Keratinocyte (primary cell): ENCODE results near the gene LSM14A. TPM values are rescaled to one million over a fixed set of nuclear protein-coding genes. Genes with fewer than 3 reads are reported as not detected.

Source experiments
- DNase-seq: peaks from one replicate; pipeline ENCODE4 v3.0.0-alpha.2; 2011; ENCODE audit warnings: low read depth, missing footprints, low spot score
- FAIRE-seq: peaks from 2 replicates; lab custom pipeline; 2011; peaks lifted over from hg19 to GRCh38; lab: Jason Lieb, UNC
- H2AFZ ChIP-seq: 2 replicates; pipeline ENCODE4 v1.6.0; 2012; ENCODE audit warnings: low read length, control low read depth, inconsistent platforms; ENCODE audit not compliant: control insufficient read depth
- H3K27ac ChIP-seq: 2 replicates; pipeline ENCODE4 v1.5.1; 2011; ENCODE audit warnings: low read length; ENCODE audit not compliant: control insufficient read depth, insufficient read depth
- H3K27me3 ChIP-seq: 3 replicates; pipeline ENCODE4 v1.6.0; 2011; ENCODE audit warnings: low read length; ENCODE audit not compliant: control insufficient read depth, insufficient read depth; ENCODE audit errors: extremely low read depth
- H3K36me3 ChIP-seq, 2 experiments: 2 replicates in 1 of 2; 3 replicates in 1 of 2; pipeline ENCODE4 v1.5.1; 2011; ENCODE audit warnings: low read length in 2 of 2, mild to moderate bottlenecking in 1 of 2; ENCODE audit not compliant: control insufficient read depth in 2 of 2, insufficient read depth in 2 of 2; ENCODE audit errors: extremely low read depth in 1 of 2
- H3K4me1 ChIP-seq: 3 replicates; pipeline ENCODE4 v1.5.1; 2011; ENCODE audit warnings: low read length; ENCODE audit not compliant: control insufficient read depth, insufficient read depth; ENCODE audit errors: extremely low read depth
- H3K4me2 ChIP-seq: 3 replicates; pipeline ENCODE4 v1.6.0; 2011; ENCODE audit warnings: low read depth, low read length; ENCODE audit not compliant: control insufficient read depth, insufficient read depth; ENCODE audit errors: extremely low read depth
- H3K4me3 ChIP-seq, 3 experiments: fragments of 200-600 bp in 1 of 3; sonication (generic) in 1 of 3; 2 replicates in 2 of 3; 3 replicates in 1 of 3; pipeline ENCODE4 v1.5.1; 2011 to 2016; ENCODE audit warnings: low read length in 3 of 3, mild to moderate bottlenecking in 3 of 3, control low read depth in 2 of 3, inconsistent platforms in 1 of 3, low read depth in 1 of 3, mixed read lengths in 1 of 3, mixed run types in 1 of 3, moderate library complexity in 1 of 3; ENCODE audit not compliant: control insufficient read depth in 2 of 3, insufficient read depth in 2 of 3; ENCODE audit errors: extremely low read depth in 1 of 3
- H3K79me2 ChIP-seq: 2 replicates; pipeline ENCODE4 v1.6.0; 2012; ENCODE audit warnings: low read length; ENCODE audit not compliant: control insufficient read depth, insufficient read depth
- H3K9ac ChIP-seq: 3 replicates; pipeline ENCODE4 v1.6.0; 2011; ENCODE audit warnings: low read length; ENCODE audit not compliant: control insufficient read depth, insufficient read depth; ENCODE audit errors: extremely low read depth
- H3K9me1 ChIP-seq: 3 replicates; pipeline ENCODE4 v1.6.0; 2011; ENCODE audit warnings: low read length; ENCODE audit not compliant: control insufficient read depth, insufficient read depth; ENCODE audit errors: extremely low read depth
- H3K9me3 ChIP-seq: 2 replicates; pipeline ENCODE4 v1.5.1; 2012; ENCODE audit warnings: low read depth, low read length; ENCODE audit not compliant: control insufficient read depth
- H4K20me1 ChIP-seq: 3 replicates; pipeline ENCODE4 v1.6.0; 2011; ENCODE audit warnings: low read length; ENCODE audit not compliant: control insufficient read depth, insufficient read depth; ENCODE audit errors: extremely low read depth
- CTCF ChIP-seq, 3 experiments: IDR thresholded peaks in 1 of 3; conservative IDR thresholded peaks in 1 of 3; optimal IDR thresholded peaks in 1 of 3; 2 replicates in 2 of 3; 3 replicates in 1 of 3; pipeline versions ENCODE3 to v1.5.1; 2011; ENCODE audit warnings: low read length in 3 of 3, mild to moderate bottlenecking in 3 of 3, moderate library complexity in 2 of 3, control low read depth in 1 of 3, inconsistent platforms in 1 of 3; ENCODE audit not compliant: insufficient read depth in 2 of 3; ENCODE audit errors: extremely low read depth in 1 of 3
- EZH2 ChIP-seq: IDR thresholded peaks from one replicate; pipeline ENCODE4 v1.6.1; 2012; ENCODE audit warnings: inconsistent platforms, mild to moderate bottlenecking, low read length, moderate library complexity
- dilution Hi-C: fragments of 300-500 bp; cut with MboI; formaldehyde crosslinking; loops from one replicate; pipeline ENCODE4 v1.7.0; 2020; ENCODE audit warnings: low sequenced_read_pairs; ENCODE audit not compliant: extremely low pct_ligation_motif_present
- polyA plus RNA-seq, 5 experiments: library from polyadenylated mRNA; depleted of rRNA in 3 of 5; stranded (reverse) in 3 of 5; stranded (forward) in 1 of 5; unstranded in 1 of 5; fragments of >200 nt; gene quantifications; 1 replicate in 1 of 5; 2 replicates in 3 of 5; 3 replicates in 1 of 5; pipeline versions ENCODE4 v1.2.1 to v1.2.3, GENCODE V29; 2011 to 2012; ENCODE audit warnings: missing spikeins in 2 of 5, low read depth in 1 of 5, low replicate concordance in 1 of 5

Gene LSM14A
- polyA plus RNA-seq, 1 donor (not counting 4 experiments of a cell fraction or from before 2014, with no cell fraction given): 103 TPM

DNA sequence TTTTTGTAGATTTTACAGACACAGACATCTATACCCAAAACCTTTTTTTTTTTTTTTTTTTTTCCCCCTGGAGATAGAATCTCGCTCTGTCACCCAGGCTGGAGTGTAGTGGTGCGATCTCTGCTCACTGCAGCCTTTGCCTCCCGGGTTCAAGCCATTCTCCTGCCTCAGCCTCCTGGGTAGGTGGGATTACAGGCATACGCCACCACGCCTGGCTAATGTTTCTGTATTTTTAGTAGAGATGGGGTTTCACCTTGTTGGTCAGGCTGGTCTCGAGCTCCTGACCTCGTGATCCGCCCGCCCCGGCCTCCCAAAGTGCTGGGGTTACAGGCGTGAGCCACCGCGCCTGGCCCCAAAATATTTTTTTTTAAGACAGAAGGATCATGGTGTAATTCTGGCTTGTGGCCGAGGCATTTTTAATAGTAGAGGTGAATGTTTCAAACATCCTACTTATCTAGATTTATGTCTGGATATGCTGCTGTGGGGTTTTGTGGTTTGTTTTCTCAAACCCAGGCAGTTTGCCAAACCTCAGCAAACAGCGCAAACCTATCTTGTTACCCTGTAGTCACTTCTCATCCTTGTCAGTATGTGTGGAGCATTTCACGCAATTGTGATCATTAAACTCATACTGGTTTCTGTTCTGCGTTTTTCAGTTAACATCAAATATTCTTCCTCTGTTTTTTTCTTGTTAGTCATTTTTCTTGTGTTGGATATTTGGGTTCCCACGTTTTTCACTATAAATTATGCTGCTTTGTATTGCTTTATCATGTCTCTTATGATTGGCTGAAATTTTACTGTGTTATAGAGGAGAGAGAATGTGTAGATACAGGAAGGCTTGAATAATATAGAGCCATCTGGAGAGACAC is 45.9 kb downstream of the LSM14A start:
- Histone ChIP-seq H3K9ac (no peak overlapping the region), H4K20me1 (peaks cover 3% of the 10 kb centered on the region), H3K79me2 (peaks cover 2% of the 10 kb centered on the region), H3K36me3 (peaks cover 10 to 27% of the 10 kb centered on the region in 2 experiments), H3K9me3 (no peaks in the 10 kb centered on the region), H3K27me3 (no peaks in the 10 kb centered on the region), H2AFZ (no peak overlapping the region), H3K27ac (no peak overlapping the region), H3K4me1 (no peaks in the 10 kb centered on the region), H3K9me1 (no peaks in the 10 kb centered on the region), H3K4me2 (no peak overlapping the region), H3K4me3 (no peak overlapping the region)
- dilution Hi-C loops: no loop called here
- DNase-seq: no peak
- TF ChIP-seq EZH2 (no peak), CTCF (optimal IDR thresholded peaks at IDR 0.05 in 1 of 3, IDR thresholded peaks at IDR 0.05 in 1 of 3, conservative IDR thresholded peaks at IDR 0.05 in 1 of 3; ENCODE audit: extremely low read depth in 1 of 3, insufficient read depth in 2 of 3, low read length in 3 of 3) (no peak)
- no peak for FAIRE-seq

DNA sequence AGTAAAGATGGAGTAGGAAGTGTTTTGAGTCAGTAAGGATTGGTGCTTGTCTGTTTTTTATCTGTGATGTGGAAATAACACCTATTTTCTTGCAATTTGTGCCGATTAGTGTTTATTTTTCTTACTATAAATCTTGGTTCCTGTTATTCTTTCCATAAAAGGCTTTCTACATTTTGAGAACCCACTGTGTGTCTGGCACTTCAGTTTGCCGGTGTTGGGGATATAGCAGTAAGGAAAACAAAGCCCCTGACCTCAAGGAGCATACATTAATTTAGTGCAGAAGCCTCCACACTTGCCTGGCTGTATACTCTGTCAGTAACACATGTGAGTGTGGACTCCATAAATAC is 46.5 kb downstream of the LSM14A start:
- peaks cover 3% of the 10 kb centered on the region for H4K20me1 ChIP-seq
- H3K27ac ChIP-seq: no peak overlapping the region
- DNase-seq (no peak), FAIRE-seq (no peak)
- H3K9me1 ChIP-seq: no peaks in the 10 kb centered on the region
- no peaks in the 10 kb centered on the region for H3K27me3 ChIP-seq
- peaks cover 13 to 33% of the 10 kb centered on the region in 2 experiments for H3K36me3 ChIP-seq
- peaks cover 5% of the 10 kb centered on the region for H3K79me2 ChIP-seq
- H3K9me3 ChIP-seq: no peaks in the 10 kb centered on the region
- H3K4me2 ChIP-seq: no peak overlapping the region
- H2AFZ ChIP-seq: no peak overlapping the region
- no peak overlapping the region for H3K4me3 ChIP-seq
- H3K4me1 ChIP-seq: no peaks in the 10 kb centered on the region
- H3K9ac ChIP-seq: no peak overlapping the region
- TF ChIP-seq CTCF (optimal IDR thresholded peaks at IDR 0.05 in 1 of 3, IDR thresholded peaks at IDR 0.05 in 1 of 3, conservative IDR thresholded peaks at IDR 0.05 in 1 of 3; ENCODE audit: extremely low read depth in 1 of 3, insufficient read depth in 2 of 3, low read length in 3 of 3): no peak
- TF ChIP-seq EZH2: no peak
- dilution Hi-C loops: no loop called here
